ENCODE data around the gene LARP4B. TPM values are rescaled to one million over a fixed set of nuclear protein-coding genes. Genes with fewer than 3 reads are reported as not detected.

Gene LARP4B
- total RNA-seq, 4 donors from 2014 or later: 68.6 to 113 (median 87.4) TPM

GRCh38 chr10:970311-971149 is 39.0 kb upstream of the LARP4B start:
- WGBS, 2 donors: 9 to 18% methylated on average over 14 of the region's 14 CpGs

GRCh38 chr10:969473-970150 is 38.1 kb upstream of the LARP4B start:
- Histone ChIP-seq H3K27ac (peak overlapping the region; percentile 69 to 72 (median 70)), H3K4me3 (replicated peaks in 1 of 3) (no peak overlapping the region), H3K9me3 (no peaks in the 10 kb centered on the region), H3K4me1 (peaks cover 43 to 51% of the 10 kb centered on the region in 2 donors), H3K36me3 (no peaks in the 10 kb centered on the region), H3K27me3 (no peaks in the 10 kb centered on the region)
- intact Hi-C loops (cut with DNase I): no loop called here
- peak; percentile 46 to 60 for DNase-seq
- WGBS, 2 donors: 53 to 57% methylated on average over 15 of the region's 15 CpGs
- no peak for TF ChIP-seq CTCF (IDR thresholded peaks at IDR 0.05)
- no peak for TF ChIP-seq POLR2A (IDR thresholded peaks at IDR 0.05)

More at GRCh38 chr10:970311-971149, 39.0 kb upstream of the LARP4B start:
- Histone ChIP-seq H3K4me1 (peaks cover 47 to 58% of the 10 kb centered on the region in 2 donors), H3K27me3 (no peaks in the 10 kb centered on the region), H3K4me3 (replicated peaks in 1 of 3) (no peak overlapping the region), H3K27ac (peak overlapping the region; percentile 69 to 85 (median 72)), H3K9me3 (no peaks in the 10 kb centered on the region), H3K36me3 (no peaks in the 10 kb centered on the region)
- TF ChIP-seq POLR2A (IDR thresholded peaks at IDR 0.05): no peak
- TF ChIP-seq CTCF (IDR thresholded peaks at IDR 0.05): no peak
- peak; percentile 68 to 72 for DNase-seq
- intact Hi-C loops (cut with DNase I): no loop called here

- no peak for DNase-seq
- Histone ChIP-seq H3K4me1 (peaks cover 34 to 41% of the 10 kb centered on the region in 2 donors), H3K27me3 (no peaks in the 10 kb centered on the region), H3K36me3 (no peaks in the 10 kb centered on the region), H3K4me3 (replicated peaks in 1 of 3) (no peak overlapping the region), H3K9me3 (no peaks in the 10 kb centered on the region), H3K27ac (peak overlapping the region in 1 of 3 donors; percentile 70)
- no peak for TF ChIP-seq POLR2A (IDR thresholded peaks at IDR 0.05)
- TF ChIP-seq CTCF (IDR thresholded peaks at IDR 0.05): no peak
- 87 to 89% methylated on average over 17 of the region's 17 CpGs for WGBS, 2 donors
- intact Hi-C loops (cut with DNase I): no loop called here
Measured at GRCh38 chr10:968546-969199, 37.2 kb upstream of the LARP4B start.

GRCh38 chr10:966466-967235 is 35.1 kb upstream of the LARP4B start:
- intact Hi-C loops (cut with DNase I): no loop called here
- H3K27me3 ChIP-seq: no peaks in the 10 kb centered on the region
- 89 to 90% methylated on average over 19 to 20 of the region's 20 CpGs for WGBS, 2 donors
- H3K4me3 ChIP-seq (replicated peaks in 1 of 3): no peak overlapping the region
- H3K36me3 ChIP-seq: no peaks in the 10 kb centered on the region
- H3K4me1 ChIP-seq: peaks cover 21 to 22% of the 10 kb centered on the region in 2 donors
- no peaks in the 10 kb centered on the region for H3K9me3 ChIP-seq
- no peak for DNase-seq
- no peak overlapping the region for H3K27ac ChIP-seq
- TF ChIP-seq POLR2A (IDR thresholded peaks at IDR 0.05): no peak
- no peak for TF ChIP-seq CTCF (IDR thresholded peaks at IDR 0.05)
